Osteoblast (primary cell): Measurements from ENCODE around the gene NEURL2. TPM values are rescaled to one million over a fixed set of nuclear protein-coding genes. Genes with fewer than 3 reads are reported as not detected.

Experiments used
- DNase-seq: peaks from one replicate; pipeline ENCODE4 v3.0.0; 2011; ENCODE audit warnings: low spot score, mixed read lengths; ENCODE audit not compliant: insufficient read length; ENCODE audit errors: missing footprints
- H2AFZ ChIP-seq: 2 replicates; pipeline ENCODE4 v1.6.0; 2011; ENCODE audit warnings: mild to moderate bottlenecking, low read length
- H3K27ac ChIP-seq: 2 replicates; pipeline ENCODE4 v1.5.1; 2011; ENCODE audit warnings: mild to moderate bottlenecking, low read depth, low read length, moderate library complexity
- H3K27me3 ChIP-seq: 2 replicates; pipeline ENCODE4 v1.6.0; 2012; ENCODE audit warnings: mild to moderate bottlenecking, control low read depth, inconsistent platforms, low read length, moderate library complexity; ENCODE audit not compliant: insufficient read depth
- H3K36me3 ChIP-seq: 2 replicates; pipeline ENCODE4 v1.5.1; 2011; ENCODE audit warnings: mild to moderate bottlenecking, low read length, control low read depth, moderate library complexity; ENCODE audit not compliant: insufficient read depth
- H3K4me1 ChIP-seq: 2 replicates; pipeline ENCODE4 v1.5.1; 2011; ENCODE audit warnings: mild to moderate bottlenecking, low read length, control low read depth, moderate library complexity; ENCODE audit not compliant: insufficient read depth
- H3K4me2 ChIP-seq: 2 replicates; pipeline ENCODE4 v1.6.0; 2011; ENCODE audit warnings: mild to moderate bottlenecking, low read length; ENCODE audit not compliant: insufficient read depth
- H3K4me3 ChIP-seq: fragments of 200-600 bp; sonication (generic); 3 replicates; pipeline ENCODE4 v1.5.1; 2012; ENCODE audit warnings: mild to moderate bottlenecking, low read length, inconsistent platforms; ENCODE audit not compliant: insufficient read depth
- H3K79me2 ChIP-seq: 2 replicates; pipeline ENCODE4 v1.6.0; 2012; ENCODE audit warnings: mild to moderate bottlenecking, low read length, control low read depth, inconsistent platforms; ENCODE audit not compliant: insufficient read depth
- H3K9me3 ChIP-seq: 2 replicates; pipeline ENCODE4 v1.5.1; 2011; ENCODE audit warnings: low read depth, low read length, control low read depth
- H4K20me1 ChIP-seq: 2 replicates; pipeline ENCODE4 v1.6.0; 2012; ENCODE audit warnings: mild to moderate bottlenecking, low read length, control low read depth; ENCODE audit not compliant: insufficient read depth
- total RNA-seq: library from RNA; depleted of rRNA; stranded (reverse); fragments of >200 nt; gene quantifications from 2 replicates; pipeline ENCODE4 v1.2.3, GENCODE V29; 2012
- TF ChIP-seq, protein P1 (sequence below): IDR thresholded peaks from 2 replicates; pipeline ENCODE4 v1.5.1; 2011; ENCODE audit warnings: mild to moderate bottlenecking, low read depth, low read length, moderate library complexity; ENCODE audit errors: extremely low read depth

NEURL2 gene
- total RNA-seq, 1 donor, result 4.7 TPM

GRCh38 chr20:45892828-45893500 is 2.0 kb upstream of the NEURL2 start:
- Histone ChIP-seq H3K4me3 (no peak overlapping the region), H3K4me2 (peak overlapping the region; percentile 33), H3K79me2 (peaks cover 25% of the 10 kb centered on the region), H3K27ac (no peak overlapping the region), H3K27me3 (no peaks in the 10 kb centered on the region), H4K20me1 (peaks cover 22% of the 10 kb centered on the region), H2AFZ (no peak overlapping the region), H3K9me3 (no peaks in the 10 kb centered on the region), H3K36me3 (peaks cover 47% of the 10 kb centered on the region), H3K4me1 (peaks cover 24% of the 10 kb centered on the region)
- TF ChIP-seq, protein P1, sequence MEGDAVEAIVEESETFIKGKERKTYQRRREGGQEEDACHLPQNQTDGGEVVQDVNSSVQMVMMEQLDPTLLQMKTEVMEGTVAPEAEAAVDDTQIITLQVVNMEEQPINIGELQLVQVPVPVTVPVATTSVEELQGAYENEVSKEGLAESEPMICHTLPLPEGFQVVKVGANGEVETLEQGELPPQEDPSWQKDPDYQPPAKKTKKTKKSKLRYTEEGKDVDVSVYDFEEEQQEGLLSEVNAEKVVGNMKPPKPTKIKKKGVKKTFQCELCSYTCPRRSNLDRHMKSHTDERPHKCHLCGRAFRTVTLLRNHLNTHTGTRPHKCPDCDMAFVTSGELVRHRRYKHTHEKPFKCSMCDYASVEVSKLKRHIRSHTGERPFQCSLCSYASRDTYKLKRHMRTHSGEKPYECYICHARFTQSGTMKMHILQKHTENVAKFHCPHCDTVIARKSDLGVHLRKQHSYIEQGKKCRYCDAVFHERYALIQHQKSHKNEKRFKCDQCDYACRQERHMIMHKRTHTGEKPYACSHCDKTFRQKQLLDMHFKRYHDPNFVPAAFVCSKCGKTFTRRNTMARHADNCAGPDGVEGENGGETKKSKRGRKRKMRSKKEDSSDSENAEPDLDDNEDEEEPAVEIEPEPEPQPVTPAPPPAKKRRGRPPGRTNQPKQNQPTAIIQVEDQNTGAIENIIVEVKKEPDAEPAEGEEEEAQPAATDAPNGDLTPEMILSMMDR, result no peak
- peak; percentile 30 for DNase-seq

- Histone ChIP-seq H3K9me3 (no peaks in the 10 kb centered on the region), H3K4me1 (peaks cover 24% of the 10 kb centered on the region), H3K36me3 (peaks cover 39% of the 10 kb centered on the region), H3K4me2 (peak overlapping the region; percentile 94), H3K27me3 (no peaks in the 10 kb centered on the region), H3K4me3 (peak overlapping the region; percentile 86), H3K27ac (peak overlapping the region; percentile 83), H3K79me2 (peaks cover 25% of the 10 kb centered on the region), H2AFZ (no peak overlapping the region), H4K20me1 (peaks cover 19% of the 10 kb centered on the region)
- peak; percentile 90 for DNase-seq
- TF ChIP-seq, protein P1, result peak; percentile 27
Observed at GRCh38 chr20:45892049-45892825, 1.2 kb upstream of the NEURL2 start.

- Histone ChIP-seq H3K27ac (peak overlapping the region; percentile 83), H4K20me1 (peaks cover 14% of the 10 kb centered on the region), H2AFZ (peak overlapping the region; percentile 83), H3K9me3 (no peaks in the 10 kb centered on the region), H3K4me2 (peak overlapping the region; percentile 94), H3K79me2 (peaks cover 25% of the 10 kb centered on the region), H3K4me3 (peak overlapping the region; percentile 86), H3K4me1 (peaks cover 27% of the 10 kb centered on the region), H3K27me3 (no peaks in the 10 kb centered on the region), H3K36me3 (peaks cover 29% of the 10 kb centered on the region)
- peak; percentile 92 for DNase-seq
- TF ChIP-seq, protein P1, result peak; percentile 69
Observed at GRCh38 chr20:45890077-45890984, 677 bp downstream of the NEURL2 start.
